ENCODE results near the gene RFX1.
A peak's percentile ranks its signal among the peaks of the same experiment; 100 is the strongest.

The RFX1 gene

GRCh38 chr19:13960863-13961784 is 45.0 kb downstream of the RFX1 start:
- no peak for DNase-seq

DNA sequence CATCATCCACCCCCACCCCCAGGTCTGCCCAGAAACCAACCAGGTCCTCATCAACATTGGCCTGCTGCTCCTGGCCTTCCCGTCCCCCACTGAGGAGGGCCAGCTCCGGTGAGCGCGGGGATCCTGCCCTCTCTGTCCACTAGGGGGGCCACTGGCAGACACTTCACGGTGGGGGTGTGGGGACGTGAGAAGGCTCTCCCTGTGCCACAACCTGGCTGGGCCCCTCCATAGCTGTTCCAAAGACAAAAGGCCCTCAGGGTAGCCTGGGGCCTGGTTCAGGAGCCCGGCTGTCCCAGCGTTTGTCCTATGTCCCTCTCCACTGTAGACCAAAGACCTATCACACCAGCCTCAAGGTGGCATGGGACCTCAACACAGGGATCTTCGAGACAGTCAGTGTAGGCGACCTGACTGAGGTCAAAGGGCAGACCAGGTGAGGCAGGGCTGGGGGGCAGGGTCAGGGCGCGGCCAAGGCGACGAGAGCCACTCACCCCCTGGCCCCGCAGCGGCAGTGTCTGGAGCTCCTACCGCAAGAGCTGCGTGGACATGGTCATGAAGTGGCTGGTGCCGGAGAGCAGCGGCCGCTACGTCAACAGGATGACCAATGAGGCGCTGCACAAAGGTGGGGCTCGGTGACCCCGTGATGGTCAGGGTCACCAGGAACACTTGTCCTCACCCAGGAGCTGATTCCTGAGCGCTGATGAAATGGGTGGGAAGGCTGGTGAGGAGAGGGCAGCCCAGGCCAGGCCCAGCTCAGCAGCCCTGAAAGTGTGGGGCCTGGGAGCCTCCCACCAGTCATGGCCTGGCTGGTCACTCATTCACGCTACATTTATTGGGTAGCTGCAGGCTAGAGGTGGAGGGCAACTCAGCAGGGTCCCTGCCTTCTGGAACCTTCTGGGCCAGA is 45.9 kb downstream of the RFX1 start:
- no peak for DNase-seq

DNA sequence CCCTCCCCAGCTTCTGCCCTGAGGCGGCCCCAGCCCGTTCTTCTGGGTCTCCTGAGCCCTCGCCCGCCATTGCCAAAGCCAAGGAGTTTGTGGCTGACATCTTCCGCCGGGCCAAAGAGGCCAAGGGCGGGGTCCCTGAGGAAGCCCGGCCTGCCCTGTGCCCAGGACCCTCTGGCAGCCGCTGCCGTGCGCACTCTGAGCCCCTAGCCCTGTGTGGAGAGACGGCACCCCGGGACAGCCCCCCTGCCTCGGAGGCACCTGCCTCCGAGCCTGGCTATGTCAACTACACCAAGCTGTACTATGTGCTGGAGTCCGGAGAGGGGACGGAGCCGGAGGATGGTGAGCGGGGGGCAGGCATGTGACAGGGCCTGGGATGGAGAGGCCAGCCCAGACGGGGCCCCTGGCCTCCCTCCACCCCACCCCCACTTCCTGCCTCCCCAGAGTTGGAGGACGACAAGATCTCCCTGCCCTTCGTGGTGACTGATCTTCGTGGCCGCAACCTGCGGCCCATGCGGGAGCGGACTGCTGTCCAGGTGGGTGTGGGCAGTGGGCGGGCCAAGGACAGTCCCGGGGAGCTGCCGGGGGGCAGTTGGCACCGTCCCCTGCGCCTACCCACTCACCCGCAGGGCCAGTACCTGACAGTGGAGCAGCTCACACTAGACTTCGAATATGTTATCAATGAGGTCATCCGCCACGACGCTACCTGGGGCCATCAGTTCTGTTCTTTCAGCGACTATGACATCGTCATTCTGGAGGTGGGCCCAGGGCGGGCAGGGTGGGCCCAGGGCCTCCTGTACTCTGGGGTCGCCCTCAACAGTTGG is 46.8 kb downstream of the RFX1 start:
- DNase-seq: no peak

DNA sequence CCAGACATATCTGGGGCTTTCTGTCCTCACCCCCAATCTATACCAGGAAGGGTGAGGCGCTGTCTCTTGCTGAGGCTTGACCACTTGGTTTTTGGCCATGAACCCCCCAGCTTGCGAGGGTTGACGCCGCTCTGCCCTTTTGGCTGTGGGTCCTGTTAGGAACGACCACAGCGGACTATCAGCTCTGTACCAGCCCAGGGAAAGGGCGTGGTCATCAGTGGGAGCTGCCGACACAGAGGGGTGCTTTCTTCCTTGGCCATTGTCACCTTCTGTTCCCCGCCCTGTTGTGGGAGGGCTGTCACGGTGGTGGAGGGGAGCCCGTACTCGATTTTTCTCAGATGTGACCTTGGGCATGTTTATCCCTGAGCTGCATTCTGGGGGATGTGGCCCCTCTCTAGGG is 48.1 kb downstream of the RFX1 start:
- DNase-seq: no peak

- DNase-seq: no peak
These were observed 49.1 kb downstream of the RFX1 start for GRCh38 chr19:13957051-13957450.

GRCh38 chr19:13956365-13956744 is 49.8 kb downstream of the RFX1 start:
- no peak for DNase-seq

DNA sequence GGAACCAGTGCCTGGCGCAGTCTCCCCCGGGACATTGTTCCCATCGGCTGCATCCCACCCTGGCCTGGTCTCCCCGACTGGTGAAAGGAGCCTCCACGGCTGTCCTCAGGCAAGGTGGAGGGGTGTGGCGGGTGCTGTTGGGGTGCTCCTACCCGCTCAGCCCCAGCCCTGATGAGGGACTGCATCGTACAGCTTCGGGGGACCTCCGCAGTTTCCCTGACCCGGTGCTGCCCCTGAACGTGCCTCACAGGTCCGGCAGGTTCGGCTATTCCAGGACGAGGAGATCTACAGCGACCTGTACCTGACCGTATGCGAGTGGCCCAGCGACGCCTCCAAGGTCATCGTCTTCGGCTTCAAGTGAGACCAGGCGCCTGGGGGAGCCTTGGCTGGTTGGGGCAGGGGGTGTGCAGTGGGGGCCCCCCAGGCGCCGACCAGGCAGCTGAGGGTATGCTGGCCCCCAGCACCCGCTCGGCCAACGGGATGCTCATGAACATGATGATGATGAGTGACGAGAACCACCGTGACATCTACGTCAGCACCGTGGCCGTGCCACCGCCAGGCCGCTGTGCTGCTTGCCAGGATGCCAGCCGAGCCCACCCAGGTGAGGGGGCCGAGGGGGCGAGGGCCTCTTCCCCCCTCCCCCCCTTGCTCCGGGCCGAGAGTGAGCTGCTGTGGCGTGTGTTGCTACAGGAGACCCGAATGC is 50.3 kb downstream of the RFX1 start:
- DNase-seq: no peak

DNA sequence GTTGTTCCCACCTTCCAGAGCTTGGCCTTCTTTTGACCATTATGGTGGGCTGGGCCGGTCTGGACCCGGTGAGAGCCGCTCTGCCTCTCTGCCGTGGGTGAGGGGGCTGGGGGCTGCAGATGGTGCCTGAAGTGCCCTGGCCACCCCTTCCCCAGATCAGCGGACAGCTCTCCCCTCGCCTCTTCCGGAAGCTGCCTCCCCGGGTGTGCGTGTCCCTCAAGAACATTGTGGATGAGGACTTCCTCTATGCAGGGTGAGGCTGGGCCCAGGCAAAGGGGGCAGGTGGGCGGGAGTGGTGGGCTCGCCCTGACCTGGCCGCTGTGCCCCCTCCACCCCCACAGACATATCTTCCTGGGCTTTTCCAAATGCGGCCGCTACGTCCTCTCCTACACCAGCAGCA is 51.9 kb downstream of the RFX1 start:
- no peak for DNase-seq

GRCh38 chr19:13952931-13953531 is 53.1 kb downstream of the RFX1 start:
- no peak for DNase-seq

GRCh38 chr19:13952154-13952930 is 53.8 kb downstream of the RFX1 start, which contains the start of gene DCAF15:
Gene DCAF15, plus strand, starts transcription at chr19:13952509. Its CDS starts 4 bp downstream, at chr19:13952513.
- DNase-seq: peak; percentile 99

- DNase-seq: no peak
These were observed 54.3 kb downstream of the RFX1 start for GRCh38 chr19:13951799-13952153.

- no peak for DNase-seq
These were observed 55.1 kb downstream of the RFX1 start for GRCh38 chr19:13951043-13951442.

- no peak for DNase-seq
These were observed 59.7 kb downstream of the RFX1 start for GRCh38 chr19:13946414-13946813.

DNA sequence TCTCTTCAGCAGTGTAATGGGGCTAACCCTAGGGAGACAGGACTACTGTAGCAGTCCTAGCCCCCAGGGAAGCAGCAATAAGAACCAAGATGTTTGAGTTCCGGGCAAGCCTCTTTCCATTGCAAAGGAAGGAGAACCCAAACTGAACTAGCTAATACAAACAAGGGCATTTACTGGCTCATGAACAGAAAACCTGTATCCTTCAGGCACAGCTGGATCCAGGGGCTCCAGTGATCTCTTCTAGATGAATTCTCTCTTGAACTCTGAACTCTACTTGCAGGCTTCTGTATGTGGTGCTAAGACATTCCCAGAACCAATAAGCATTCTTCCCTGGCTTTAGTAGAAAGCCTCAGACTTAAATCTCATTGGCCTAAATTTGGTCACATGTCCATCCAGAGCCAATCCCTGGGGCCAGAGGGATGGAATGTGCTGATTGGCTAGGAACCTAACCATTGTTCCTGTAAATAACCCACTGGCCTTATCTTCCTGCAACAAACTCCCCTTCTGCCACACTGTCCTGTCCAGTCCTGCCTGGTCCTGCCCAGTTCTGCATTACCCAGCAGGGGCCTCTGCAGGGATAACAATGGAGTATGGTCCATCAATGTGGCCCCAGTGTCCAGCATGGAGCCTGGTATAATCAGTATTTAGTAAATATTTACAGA is 64.0 kb downstream of the RFX1 start:
- DNase-seq: no peak

- no peak for DNase-seq
These were observed 67.6 kb downstream of the RFX1 start, which contains the start of gene PODNL1 for GRCh38 chr19:13938301-13939064. Gene PODNL1, minus strand, starts transcription at chr19:13938417. Its CDS starts 236 bp downstream, at chr19:13938181.

DNA sequence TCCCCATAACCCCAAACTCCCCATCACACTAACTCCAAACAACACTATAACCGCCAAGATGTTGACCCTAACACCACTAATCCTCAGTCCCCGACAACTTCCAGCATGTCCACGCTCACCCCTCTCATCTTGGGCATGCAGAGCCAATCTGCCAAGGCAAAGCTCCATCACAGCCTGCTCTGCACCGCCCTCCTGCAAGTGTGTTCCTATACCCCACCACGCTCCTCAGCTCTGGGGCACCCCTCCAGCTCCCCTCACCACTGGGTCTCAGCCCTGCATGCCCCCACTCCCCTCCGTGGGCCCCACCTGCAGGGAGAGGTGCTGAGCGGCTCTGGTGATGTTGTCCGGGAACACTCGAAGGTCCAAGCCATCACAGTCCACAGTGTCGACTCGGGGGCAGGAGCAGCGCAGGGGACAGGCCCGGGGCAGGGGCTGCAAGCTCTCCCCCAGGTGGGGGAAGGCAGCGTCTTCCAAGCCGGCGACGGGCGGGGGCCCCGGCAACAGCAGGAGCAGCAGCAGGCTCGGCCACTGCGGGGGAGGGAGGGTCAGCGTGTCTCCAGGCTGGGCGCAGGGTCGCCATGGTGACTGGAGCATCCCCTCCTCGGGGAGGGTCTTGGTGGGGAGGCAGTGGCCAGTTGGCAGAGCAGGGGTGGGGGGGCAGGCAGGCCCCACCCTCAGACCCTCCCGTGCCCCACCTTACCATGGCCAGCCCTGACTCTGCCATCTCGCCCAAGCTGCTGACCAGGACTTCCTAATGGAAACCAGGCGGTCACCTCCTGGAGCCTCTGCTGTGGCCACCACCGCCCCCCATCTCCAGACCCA is 68.4 kb downstream of the RFX1 start:
- no peak for DNase-seq

DNA sequence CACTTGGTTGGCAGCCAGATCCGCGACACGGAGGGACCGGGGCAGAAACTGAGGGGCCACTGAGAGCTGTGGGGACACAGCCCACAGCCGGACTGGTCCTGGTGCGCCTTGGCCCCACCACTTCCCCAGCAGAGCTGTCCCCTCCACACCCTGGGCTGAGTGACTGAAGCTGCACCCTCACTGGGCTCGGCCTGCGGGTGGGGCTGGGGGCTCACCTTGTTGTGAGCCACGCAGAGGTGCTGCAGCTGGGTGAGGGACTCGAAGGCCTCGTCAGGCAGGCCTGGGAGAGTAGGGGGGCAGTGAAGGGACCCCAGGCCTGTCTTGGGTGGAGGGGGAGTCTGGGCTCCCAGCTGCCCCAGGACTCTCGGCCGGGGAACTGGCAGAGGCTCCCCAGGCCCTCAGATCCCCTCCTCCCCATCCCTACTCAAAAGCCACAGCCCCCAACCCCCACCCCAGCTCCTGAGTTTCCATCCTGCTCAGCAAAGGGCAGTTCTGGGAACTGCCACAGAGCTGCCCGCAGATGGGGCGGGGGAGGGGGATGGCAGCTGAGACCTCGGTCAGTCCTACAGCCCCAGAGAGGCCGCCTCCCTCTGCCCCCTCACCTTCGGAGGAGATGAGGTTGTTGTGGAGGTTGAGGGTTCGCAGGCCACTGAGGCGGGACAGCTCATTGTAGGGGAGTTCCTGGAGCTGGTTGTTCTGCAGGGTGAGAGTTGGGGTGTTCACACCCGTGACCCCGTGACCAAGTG is 70.2 kb downstream of the RFX1 start:
- no peak for DNase-seq

- DNase-seq: no peak
These were observed 71.4 kb downstream of the RFX1 start for GRCh38 chr19:13934785-13935109.
